ENCODE data around the gene GTF2F2.

- no peak for TF ChIP-seq CTCF (conservative IDR thresholded peaks at IDR 0.05; ENCODE audit: low read depth, low read length)
- TF ChIP-seq EZH2 (IDR thresholded peaks at IDR 0.05; ENCODE audit: borderline replicate concordance, low read depth, low read length, poor library complexity, severe bottlenecking) = no peak
These were observed 119.8 kb downstream of the GTF2F2 start for GRCh38 chr13:45240143-45240542.
